Stimulated activated naive CD4-positive, alpha-beta T cell treated with Interleukin-2 at 50 U/mL for 16 hours (primary cell): ENCODE measurements around the gene HMOX1.
"Not testable (repeated sequence)": the region's sequence is repeated elsewhere in the genome, so short reads cannot be mapped to it uniquely, and the experiment has no call there.

Source experiments
- DNase-seq: peaks from one replicate; lab custom pipeline; 2025; lab: John Stamatoyannopoulos, UW

Gene HMOX1

DNA sequence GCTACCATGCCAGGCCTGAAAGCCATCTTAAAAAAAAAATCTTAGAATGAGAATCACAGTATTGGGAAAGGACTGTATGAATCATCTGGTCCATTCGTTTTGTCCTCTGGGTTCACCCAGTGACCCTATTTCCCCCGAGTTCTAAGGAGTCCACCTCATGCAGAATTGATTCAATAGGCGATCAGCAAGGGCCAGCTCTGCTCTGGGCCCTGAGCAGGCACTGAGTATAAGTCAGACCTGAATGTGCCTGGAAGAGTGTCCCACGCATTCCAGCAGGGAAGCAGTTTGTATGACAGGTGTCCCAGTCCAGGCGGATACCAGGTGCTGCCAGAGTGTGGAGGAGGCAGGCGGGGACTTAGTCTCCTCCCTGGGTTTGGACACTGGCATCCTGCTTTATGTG lies 883 bp upstream of the HMOX1 start:
- no peak for DNase-seq

DNA sequence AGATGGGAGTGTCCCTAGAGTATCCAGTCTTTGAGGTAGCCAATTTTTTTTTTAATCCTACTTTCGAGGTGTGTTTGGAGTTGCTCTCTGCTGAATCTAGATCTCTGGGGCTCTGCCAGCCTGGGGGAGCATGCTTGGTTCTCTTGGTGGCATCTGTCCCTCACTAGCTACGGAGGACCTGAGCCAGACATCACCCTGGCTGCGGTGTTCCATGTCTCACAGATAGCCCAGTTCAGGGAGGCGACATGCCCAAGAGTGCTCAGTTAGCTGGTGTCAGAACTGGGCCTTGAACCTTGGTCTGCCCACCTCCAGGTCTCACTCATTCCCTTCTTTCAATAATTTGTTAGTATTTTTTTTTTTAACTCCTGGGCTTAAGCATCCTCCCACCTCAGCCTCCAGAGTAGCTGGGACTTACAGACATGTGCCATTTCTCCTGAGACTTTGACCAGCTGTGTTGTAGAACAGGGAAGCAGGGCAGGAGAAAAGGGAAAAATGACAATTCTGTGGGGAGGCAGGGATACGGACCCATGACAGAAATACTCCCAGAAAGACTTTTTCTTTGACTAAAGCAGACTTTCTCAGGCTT lies 621 bp downstream of the HMOX1 start:
- no peak for DNase-seq

DNA sequence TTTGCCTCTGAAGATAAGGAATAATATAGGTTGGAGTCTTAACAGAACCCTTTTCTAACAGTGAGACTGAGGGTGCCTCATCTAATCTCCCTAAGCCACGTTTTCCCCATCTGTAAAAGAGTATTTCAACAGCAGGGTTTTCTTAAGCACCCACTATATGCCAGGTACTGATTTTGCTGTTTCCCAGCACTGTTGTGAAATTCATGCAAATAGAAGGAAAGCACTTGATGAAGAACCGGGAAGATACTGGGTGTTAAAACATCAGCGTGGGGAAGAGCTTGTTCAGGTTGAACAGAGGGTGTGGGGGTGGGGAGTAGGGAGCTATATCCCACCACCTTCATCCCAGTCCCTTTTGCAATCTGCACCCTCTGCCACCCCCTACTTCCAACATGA lies 2.8 kb downstream of the HMOX1 start:
- DNase-seq: no peak

DNA sequence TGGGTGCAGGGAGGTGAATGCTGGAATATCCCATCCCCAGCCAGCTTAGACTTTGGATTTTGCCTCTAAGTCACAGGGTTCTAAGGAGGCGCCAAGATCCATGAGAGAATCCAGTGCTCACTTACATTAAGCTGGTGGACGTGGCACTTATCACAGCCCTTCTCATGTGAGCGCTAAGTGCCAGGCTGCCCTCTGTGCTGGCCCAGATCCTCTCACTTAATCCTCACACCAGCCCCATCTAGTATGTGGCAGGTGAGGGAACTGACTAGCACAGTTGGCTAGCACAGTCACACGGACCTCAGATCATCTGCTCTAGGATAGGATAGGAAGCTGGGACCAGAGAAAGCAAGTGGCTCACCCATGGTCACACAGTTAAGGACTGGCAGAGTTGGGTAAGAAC lies 3.6 kb downstream of the HMOX1 start:
- DNase-seq: no peak

DNA sequence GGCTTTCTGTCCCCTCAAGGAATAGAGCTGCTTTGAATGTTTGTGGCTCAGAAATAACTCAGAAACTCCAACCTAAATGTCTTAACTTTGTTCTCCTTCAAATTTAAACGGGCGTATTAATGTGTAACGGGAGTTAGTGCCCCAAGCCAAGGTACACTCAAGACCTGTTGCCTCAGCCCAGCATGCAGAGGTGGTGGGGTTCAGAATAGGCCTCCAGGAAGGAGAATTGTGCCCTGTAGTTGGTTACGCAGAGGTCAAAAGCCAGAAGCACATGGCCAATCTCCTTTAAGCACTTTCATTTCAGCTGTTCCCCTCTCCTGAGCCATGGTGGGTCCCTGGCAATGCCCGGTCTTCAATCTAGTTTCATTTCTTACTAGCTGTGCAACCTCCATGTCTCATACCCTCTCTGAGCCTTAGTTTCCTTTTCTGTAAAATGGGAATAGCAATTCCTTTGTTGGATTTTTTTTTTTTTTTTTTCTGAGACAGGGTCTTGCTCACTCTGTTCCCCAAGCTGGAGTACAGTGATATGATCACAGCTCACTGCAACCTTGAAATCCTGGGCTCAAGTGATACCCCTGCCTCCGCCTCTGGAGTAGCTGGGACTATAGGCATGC lies 4.2 kb downstream of the HMOX1 start:
- no peak for DNase-seq

DNA sequence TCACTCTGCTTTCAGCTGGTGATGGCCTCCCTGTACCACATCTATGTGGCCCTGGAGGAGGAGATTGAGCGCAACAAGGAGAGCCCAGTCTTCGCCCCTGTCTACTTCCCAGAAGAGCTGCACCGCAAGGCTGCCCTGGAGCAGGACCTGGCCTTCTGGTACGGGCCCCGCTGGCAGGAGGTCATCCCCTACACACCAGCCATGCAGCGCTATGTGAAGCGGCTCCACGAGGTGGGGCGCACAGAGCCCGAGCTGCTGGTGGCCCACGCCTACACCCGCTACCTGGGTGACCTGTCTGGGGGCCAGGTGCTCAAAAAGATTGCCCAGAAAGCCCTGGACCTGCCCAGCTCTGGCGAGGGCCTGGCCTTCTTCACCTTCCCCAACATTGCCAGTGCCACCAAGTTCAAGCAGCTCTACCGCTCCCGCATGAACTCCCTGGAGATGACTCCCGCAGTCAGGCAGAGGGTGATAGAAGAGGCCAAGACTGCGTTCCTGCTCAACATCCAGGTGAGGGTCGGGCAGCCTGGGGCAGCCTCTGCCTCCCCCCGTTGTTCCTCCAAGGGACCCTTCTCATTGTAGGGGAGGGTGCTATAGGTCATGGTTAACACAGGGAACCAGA lies 5.9 kb downstream of the HMOX1 start:
- DNase-seq: no peak

DNA sequence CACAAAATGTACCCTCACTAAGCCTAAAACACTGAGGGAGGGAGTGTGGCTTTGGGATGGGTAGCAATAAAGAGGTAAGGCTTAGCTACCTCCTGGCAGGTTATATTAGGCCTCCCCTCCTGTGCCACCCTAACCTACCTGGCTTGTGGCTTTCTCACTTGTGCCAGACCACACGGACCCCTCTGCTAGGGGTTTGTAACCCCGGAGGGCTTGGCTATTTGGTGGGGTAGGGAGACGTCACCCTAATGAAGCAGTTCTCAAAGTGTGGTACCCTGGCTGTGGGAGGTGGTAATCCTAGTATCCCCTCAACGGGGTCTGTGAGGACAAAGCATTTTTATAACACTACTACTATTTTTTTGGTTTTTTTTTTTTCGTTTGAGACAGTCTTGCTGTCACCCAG lies 10.0 kb downstream of the HMOX1 start:
- no peak for DNase-seq

DNA sequence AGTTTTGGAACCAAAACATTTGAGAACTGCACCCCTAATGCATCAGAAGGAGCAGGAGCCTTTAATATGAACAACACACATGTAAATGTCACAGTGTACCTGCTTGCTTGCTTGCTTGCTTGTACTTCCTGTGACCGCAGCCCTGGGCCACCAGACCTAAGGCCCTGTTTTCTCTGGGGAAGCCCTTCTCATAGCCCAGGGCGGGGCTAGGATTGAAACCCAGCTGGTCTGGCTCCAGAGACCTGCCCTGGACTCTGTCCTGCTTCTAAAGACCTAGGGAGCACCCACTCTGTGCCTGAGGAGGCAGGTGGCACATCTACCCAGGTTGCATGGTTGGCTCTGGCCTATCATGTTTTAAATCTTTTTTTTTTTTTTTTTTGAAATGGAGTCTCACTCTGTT lies 11.5 kb downstream of the HMOX1 start:
- DNase-seq: no peak

DNA sequence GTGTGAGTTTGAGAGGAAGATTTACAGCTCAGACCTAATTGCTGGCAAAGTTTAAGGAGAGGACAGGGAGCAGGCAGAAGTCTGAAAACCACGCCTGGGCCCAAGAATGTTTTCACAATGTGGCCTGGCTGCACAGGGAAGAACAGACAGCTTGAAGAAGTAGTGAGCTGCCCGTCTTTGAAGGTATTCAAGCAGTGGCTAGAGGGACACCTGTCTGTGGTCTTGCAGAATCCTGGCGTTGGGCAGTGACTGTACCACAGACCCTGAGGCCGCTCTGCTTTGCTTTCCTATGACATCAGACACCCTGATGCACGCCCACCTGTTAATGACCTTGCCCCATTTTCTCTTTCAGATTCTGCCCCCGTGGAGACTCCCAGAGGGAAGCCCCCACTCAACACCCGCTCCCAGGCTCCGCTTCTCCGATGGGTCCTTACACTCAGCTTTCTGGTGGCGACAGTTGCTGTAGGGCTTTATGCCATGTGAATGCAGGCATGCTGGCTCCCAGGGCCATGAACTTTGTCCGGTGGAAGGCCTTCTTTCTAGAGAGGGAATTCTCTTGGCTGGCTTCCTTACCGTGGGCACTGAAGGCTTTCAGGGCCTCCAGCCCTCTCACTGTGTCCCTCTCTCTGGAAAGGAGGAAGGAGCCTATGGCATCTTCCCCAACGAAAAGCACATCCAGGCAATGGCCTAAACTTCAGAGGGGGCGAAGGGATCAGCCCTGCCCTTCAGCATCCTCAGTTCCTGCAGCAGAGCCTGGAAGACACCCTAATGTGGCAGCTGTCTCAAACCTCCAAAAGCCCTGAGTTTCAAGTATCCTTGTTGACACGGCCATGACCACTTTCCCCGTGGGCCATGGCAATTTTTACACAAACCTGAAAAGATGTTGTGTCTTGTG lies 12.5 kb downstream of the HMOX1 start:
- DNase-seq: no peak

DNA sequence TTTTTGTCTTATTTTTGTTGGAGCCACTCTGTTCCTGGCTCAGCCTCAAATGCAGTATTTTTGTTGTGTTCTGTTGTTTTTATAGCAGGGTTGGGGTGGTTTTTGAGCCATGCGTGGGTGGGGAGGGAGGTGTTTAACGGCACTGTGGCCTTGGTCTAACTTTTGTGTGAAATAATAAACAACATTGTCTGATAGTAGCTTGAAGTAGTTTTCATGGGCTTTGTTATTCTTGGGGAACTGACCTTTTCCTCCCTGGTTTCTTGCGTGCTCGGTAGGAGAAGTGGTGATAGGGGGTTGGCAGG lies 13.1 kb downstream of the HMOX1 start:
- DNase-seq: no peak

DNA sequence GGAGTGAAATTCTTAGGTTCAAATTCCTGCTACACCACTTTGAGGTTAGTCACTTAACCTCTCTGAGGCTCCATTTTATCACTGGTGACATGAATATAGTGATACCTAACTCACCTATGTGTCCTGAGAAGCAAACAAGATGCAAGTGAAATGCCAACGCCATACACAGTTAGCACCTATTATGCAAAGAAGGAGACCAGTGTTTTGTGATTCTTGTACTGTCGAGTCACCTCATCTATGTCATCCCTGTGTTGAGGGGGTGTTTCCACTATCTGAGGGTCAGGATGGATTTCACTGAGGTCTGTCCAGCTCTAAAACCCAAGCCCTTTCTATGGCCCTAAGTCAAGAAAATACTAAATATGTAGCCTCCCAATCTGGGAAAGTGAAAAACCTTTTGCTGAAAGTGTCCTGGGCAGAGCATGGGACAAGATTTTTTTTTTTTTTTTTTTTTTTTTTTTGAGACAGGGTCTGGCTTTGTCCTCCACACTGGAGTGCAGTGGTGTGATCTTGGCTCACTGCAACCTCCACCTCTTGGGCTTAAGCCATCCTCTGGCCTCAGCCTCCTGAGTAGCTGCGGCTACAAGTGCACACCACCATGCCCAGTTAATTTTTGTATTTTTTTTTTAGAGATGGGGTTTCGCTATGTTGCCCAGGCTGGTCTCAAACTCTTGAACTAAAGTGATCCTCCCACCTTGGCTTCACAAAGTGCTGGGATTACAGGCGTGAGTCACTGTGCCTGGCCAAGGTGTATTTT lies 14.1 kb downstream of the HMOX1 start:
- no peak for DNase-seq

DNA sequence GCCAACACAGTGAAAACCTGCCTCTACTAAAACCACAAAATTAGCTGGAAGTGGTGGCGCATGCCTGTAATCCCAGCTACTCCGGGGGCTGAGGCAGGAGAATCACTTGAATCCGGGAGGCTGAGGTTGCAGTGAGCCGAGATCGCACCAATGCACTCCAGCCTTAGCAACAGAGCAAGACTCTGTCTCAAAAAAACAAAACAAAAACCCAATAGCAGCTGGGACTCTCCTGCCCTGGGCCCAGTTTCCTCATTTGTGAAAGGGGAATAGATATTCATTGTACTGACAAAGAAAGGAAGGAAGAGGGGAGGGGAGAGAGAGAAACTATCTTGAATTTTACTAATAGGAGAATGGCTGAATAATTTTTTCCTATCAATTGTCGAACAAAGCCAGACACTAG lies 15.7 kb downstream of the HMOX1 start:
- DNase-seq: not testable (repeated sequence)

DNA sequence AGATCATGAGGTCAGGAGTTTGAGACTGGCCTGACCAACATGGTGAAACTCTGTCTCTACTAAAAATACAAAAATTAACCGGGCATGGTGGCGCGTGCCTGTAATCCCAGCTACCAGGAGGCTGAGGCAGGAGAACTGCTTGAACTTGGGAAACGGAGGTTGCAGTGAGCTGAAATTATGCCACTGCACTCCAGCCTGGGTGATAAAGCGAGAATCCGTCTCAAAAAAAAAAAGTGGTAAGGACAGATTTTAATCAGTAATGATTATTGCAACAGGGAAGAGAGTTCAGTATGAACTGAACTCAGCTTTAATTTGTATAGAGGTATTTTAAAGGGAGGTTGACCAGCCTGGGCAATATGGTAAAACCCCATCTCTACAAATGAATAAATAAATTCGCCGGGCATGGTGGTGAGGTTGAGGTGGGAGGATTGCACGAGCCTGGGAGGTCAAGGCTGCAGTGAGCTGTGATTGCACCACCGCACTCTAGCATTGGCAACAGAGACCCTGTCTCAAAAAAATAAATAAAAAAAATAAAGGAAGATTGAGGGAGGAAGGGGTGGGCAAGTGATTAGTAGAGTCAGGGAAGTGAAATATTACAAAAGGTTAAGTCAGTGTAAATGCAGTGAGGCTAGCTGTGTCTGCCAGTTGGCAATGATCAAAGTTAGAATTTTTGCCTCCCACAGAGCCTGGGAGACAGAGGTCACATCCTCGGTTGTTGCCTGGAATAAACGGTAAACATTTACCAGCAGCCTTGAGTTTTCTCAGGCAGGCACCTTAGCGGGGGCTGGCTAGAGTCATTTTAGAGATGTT lies 16.4 kb downstream of the HMOX1 start:
- no peak for DNase-seq

DNA sequence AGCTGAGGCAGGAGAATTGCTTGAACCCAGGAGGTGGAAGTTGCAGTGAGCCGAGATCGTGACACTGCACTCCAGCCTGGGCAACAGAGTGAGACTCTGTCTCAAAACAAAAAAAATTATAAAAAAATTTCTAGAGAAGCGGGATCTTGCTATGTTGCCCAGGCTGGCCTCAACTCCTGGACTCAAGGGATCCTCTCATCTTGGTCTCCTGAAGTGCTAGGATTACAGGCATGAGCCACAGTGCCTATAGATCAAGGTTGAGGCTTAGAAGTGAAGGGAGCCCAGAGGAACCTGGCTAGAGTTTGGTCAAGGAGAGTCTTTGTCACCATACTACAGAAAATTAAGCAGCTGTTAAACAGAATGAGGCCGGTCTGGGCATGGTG lies 17.7 kb downstream of the HMOX1 start:
- no peak for DNase-seq

DNA sequence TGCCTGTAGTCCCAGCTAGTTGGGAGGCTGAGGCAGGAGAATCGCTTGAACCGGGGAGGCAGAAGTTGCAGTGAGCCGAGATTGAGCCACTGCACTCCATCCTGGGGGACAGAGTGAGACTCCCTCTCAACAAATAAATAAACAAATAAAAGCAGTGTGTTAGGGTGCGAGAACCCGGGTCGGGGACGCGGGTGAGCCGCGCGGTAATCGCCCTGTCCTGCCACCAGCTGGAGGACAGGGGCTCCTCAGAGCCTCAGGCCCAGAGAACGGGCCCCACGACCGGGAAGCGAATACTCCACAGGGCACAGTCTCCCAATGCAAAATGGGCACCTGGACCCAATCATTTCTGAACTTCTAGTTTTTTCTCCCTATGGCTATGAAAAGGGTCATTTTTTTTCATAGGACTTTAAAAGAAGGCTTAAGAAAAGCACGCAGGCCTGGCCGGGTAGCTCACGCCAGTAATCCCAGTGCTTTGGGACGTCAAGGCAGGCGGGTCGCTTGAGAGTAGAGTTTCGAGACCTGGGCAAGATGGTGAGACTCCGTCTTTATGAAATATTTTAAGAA lies 18.3 kb downstream of the HMOX1 start:
- DNase-seq: no peak

DNA sequence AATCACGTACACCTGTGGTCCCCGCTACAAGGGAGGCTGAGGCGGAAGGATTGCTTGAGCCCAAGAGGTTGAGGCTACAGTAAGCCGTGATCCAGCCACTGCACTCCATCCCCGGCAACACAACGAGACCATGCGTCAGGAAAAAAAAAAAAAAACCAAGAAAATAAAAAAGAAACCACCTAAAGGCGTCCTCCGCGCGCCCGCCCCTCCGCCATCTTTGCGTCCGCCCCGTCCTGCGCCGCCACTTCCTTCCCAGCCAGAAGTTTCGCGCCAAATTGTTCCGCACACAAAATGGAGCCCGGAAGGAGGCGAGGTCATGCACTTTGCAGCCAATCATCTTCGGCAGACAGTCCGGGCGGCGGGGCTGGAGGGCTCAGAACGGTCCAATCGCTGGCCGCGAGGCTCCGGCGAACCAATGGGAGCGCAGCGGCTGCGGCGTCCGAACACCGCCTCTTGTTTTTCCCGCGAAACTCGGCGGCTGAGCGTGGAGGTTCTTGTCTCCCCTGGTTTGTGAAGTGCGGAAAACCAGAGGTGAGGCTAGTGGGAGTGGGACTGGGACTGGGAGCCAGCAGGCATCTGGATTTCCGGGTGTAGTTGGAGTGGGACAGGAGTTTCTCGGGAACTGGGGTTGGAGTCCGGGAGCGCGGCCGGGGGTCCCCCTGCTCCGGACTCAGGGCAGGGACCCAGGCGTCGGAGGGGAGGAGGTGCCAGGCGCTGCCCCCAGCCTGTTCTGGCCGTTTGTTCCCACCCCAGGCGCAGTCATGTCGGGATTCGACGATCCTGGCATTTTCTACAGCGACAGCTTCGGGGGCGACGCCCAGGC lies 19.0 kb downstream of the HMOX1 start, which contains the start of gene MCM5:
Gene MCM5 (plus strand): TSS at position 463 of the 823 bp plus-strand sequence. CDS start 299 bp downstream, at position 762.
- peak; percentile 98 for DNase-seq

DNA sequence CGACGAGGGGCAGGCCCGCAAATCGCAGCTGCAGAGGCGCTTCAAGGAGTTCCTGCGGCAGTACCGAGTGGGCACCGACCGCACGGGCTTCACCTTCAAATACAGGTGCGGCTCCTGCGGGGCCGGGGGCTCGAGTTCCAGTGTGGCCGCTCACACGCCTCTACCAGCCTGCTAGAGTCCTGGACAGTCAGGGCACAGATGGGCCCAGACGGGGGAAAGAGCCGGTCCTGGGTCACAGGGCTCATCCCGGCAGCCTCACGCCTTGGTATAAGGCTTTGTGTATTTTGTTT lies 19.6 kb downstream of the HMOX1 start:
- DNase-seq: peak; percentile 31

DNA sequence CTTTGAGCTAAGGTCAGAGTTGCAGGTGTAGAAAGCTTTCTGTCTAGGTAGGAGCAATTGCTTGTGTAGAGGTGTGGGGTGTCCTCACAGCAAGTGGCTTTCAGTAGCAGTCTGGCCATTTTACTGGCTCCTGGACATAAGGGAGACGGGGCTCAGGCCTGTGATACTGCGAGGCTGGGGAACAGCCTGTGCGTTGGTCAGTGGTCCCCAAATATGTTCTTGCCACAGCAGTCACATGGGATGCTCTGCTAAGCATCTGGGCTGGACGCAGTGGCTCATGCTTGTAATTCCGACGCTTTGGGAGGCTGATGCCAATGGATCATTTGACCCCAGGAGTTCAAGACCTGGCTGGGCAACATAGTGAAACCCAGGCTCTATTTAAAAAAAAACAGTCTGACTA lies 21.0 kb downstream of the HMOX1 start:
- DNase-seq: no peak

DNA sequence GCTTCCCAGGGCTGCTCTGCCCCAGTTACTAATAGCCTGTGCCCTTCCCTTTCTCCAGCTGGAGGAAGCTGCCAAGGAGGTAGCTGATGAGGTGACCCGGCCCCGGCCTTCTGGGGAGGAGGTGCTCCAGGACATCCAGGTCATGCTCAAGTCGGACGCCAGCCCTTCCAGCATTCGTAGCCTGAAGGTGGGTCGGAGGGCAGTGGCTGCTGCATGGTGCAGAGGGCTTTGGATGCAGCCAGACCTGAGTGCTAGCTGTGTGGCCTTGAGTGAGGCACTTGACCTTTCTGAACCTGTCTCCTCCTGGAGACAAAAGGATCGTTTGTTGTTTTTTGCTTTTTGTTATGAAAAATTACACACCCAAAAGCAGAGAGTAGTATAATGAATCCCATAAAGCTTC lies 22.5 kb downstream of the HMOX1 start:
- DNase-seq: no peak

DNA sequence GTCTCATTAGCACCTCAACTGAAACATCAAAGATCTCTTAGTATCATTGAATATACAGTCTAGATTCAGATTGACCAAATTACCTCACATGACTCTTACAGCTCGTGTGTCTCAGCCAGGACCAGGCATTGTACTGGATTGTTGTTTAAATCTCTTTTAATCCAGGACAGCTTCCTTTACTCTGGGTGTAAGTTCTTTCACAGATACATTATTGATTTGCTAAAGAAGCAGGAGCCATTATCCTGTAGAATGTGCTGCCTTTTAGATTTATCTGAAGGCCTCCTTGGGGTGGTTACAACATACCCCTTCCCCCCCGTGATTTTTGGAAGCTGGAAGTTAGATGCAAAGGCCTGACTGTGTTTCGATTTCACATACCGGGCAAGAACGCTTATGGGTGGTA lies 23.3 kb downstream of the HMOX1 start:
- DNase-seq: no peak
